ENCODE measurements around the gene AP3B2. TPM values are rescaled to one million over a fixed set of nuclear protein-coding genes. Genes with fewer than 3 reads are reported as not detected.

Gene AP3B2
- total and polyA plus RNA-seq, 2 donors (not counting 3 experiments of a cell fraction or from before 2014, with no cell fraction given) = not detected

- Histone ChIP-seq H3K4me1 (ENCODE audit: control insufficient read depth, extremely low read depth, insufficient read depth, low read length) (no peaks in the 10 kb centered on the region), H3K79me2 (ENCODE audit: control insufficient read depth, insufficient read depth, low read length) (no peaks in the 10 kb centered on the region), H4K20me1 (replicated peaks; ENCODE audit: control insufficient read depth, extremely low read depth, insufficient read depth, low read length) (no peaks in the 10 kb centered on the region), H3K27ac (ENCODE audit: insufficient read depth, low read depth, low read length) (no peak overlapping the region), H3K4me2 (ENCODE audit: insufficient read depth, low read length) (no peak overlapping the region), H3K27me3 (ENCODE audit: control insufficient read depth in 2 of 2, insufficient read depth in 2 of 2, low read length in 2 of 2) (peaks cover 7 to 9% of the 10 kb centered on the region in 2 experiments), H3K4me3 (replicated peaks in 1 of 3; ENCODE audit: insufficient read depth in 1 of 3, low read depth in 1 of 3, low read length in 3 of 3) (no peak overlapping the region), H3K36me3 (ENCODE audit: control insufficient read depth in 2 of 2, extremely low read depth in 1 of 2, insufficient read depth in 2 of 2, low read length in 2 of 2) (no peaks in the 10 kb centered on the region), H2AFZ (ENCODE audit: low read depth, low read length) (no peak overlapping the region), H3K9me3 (replicated peaks; ENCODE audit: control insufficient read depth, insufficient read depth, low read length) (no peaks in the 10 kb centered on the region), H3K9ac (replicated peaks; ENCODE audit: extremely low read depth, insufficient read depth, low read length) (no peak overlapping the region), H3K9me1 (replicated peaks; ENCODE audit: control insufficient read depth, extremely low read depth, insufficient read depth, low read length) (no peaks in the 10 kb centered on the region)
- POLR2A ChIA-PET = no interaction called here
- DNase-seq (ENCODE audit: low read depth, low spot score) = no peak
- CTCF ChIA-PET = interaction anchor here (1.3 kb wide), 1 partner anchor 28 kb away, joined by 4 read pairs; no protein-coding TSS in a partner anchor
- BruUV-seq (replicated peaks) = no TSS peak
- TF ChIP-seq POLR2A (IDR thresholded peaks at IDR 0.05; ENCODE audit: low read depth, low read length) = no peak
- TF ChIP-seq POLR2AphosphoS5 (IDR thresholded peaks at IDR 0.05; ENCODE audit: insufficient read depth, low read depth, low read length) = no peak
- no peak for TF ChIP-seq MYC (IDR thresholded peaks at IDR 0.05; ENCODE audit: low read depth, low read length)
- intact Hi-C loops (cut with micrococcal nuclease) (no loop called here), dilution Hi-C loops (cut with MboI; ENCODE audit: extremely low pct_ligation_motif_present, low sequenced_read_pairs) (no loop called here)
- no peak for FAIRE-seq
Observed at GRCh38 chr15:82680200-82681102, 29.2 kb downstream of the AP3B2 start.

- Histone ChIP-seq H3K9me1 (replicated peaks; ENCODE audit: control insufficient read depth, extremely low read depth, insufficient read depth, low read length) (no peaks in the 10 kb centered on the region), H3K4me2 (ENCODE audit: insufficient read depth, low read length) (no peak overlapping the region), H3K9ac (replicated peaks; ENCODE audit: extremely low read depth, insufficient read depth, low read length) (no peak overlapping the region), H3K36me3 (ENCODE audit: control insufficient read depth in 2 of 2, extremely low read depth in 1 of 2, insufficient read depth in 2 of 2, low read length in 2 of 2) (no peaks in the 10 kb centered on the region), H3K4me3 (replicated peaks in 1 of 3; ENCODE audit: insufficient read depth in 1 of 3, low read depth in 1 of 3, low read length in 3 of 3) (no peak overlapping the region), H4K20me1 (replicated peaks; ENCODE audit: control insufficient read depth, extremely low read depth, insufficient read depth, low read length) (no peaks in the 10 kb centered on the region), H3K4me1 (ENCODE audit: control insufficient read depth, extremely low read depth, insufficient read depth, low read length) (no peaks in the 10 kb centered on the region), H3K27me3 (ENCODE audit: control insufficient read depth in 2 of 2, insufficient read depth in 2 of 2, low read length in 2 of 2) (peaks cover 7 to 9% of the 10 kb centered on the region in 2 experiments), H3K79me2 (ENCODE audit: control insufficient read depth, insufficient read depth, low read length) (no peaks in the 10 kb centered on the region), H3K9me3 (replicated peaks; ENCODE audit: control insufficient read depth, insufficient read depth, low read length) (no peaks in the 10 kb centered on the region), H3K27ac (ENCODE audit: insufficient read depth, low read depth, low read length) (no peak overlapping the region), H2AFZ (ENCODE audit: low read depth, low read length) (no peak overlapping the region)
- ChIA-PET CTCF (no interaction called here), POLR2A (no interaction called here)
- no peak for TF ChIP-seq MAX (IDR thresholded peaks at IDR 0.05; ENCODE audit: insufficient read depth, insufficient read length)
- TF ChIP-seq EZH2 (IDR thresholded peaks at IDR 0.05; ENCODE audit: borderline replicate concordance, low read depth, low read length, severe bottlenecking) = no peak
- TF ChIP-seq JUN (IDR thresholded peaks at IDR 0.05; ENCODE audit: borderline replicate concordance, insufficient read depth, insufficient read length, low read depth) = no peak
- no peak for TF ChIP-seq POLR2AphosphoS5 (IDR thresholded peaks at IDR 0.05; ENCODE audit: insufficient read depth, low read depth, low read length)
- BruUV-seq (replicated peaks) = no TSS peak
- dilution Hi-C loops (cut with MboI; ENCODE audit: extremely low pct_ligation_motif_present, low sequenced_read_pairs) = no loop called here
- FAIRE-seq (no peak), DNase-seq (ENCODE audit: low read depth, low spot score) (no peak)
- intact Hi-C loops (cut with micrococcal nuclease) = no loop called here
Observed at GRCh38 chr15:82679626-82680199, 30.0 kb downstream of the AP3B2 start.
